CD4-positive, alpha-beta T cell (primary cell): ENCODE data around the gene NDUFS1. TPM values are rescaled to one million over a fixed set of nuclear protein-coding genes. Genes with fewer than 3 reads are reported as not detected.

Experiments
- ATAC-seq: fragments of 200-7000 bp; cut with Tn5 transposase; one replicate; pipeline ENCODE4 v1.10.0; 2022; ENCODE audit warnings: mild to moderate bottlenecking; ENCODE audit not compliant: poor library complexity
- CTCF ChIA-PET: fragments of 350-600 bp; sonication (Branson Sonifier 250); formaldehyde crosslinking; loops from one replicate; lab custom pipeline; 2021; ENCODE audit warnings: antibody characterized with exemption, inconsistent platforms; lab: Charles Lee
- POLR2A ChIA-PET: fragments of 350-600 bp; sonication (Branson Sonifier 250); formaldehyde crosslinking; loops from one replicate; lab custom pipeline; 2021; ENCODE audit warnings: antibody characterized with exemption, inconsistent platforms; lab: Charles Lee
- DNase-seq, 14 experiments: peaks; one replicate each; pipeline ENCODE4 v3.0.0-alpha.2; 2013 to 2020; ENCODE audit warnings: mixed read lengths in 2 of 14
- H3K27ac ChIP-seq, 2 donors: one replicate each; pipeline versions ENCODE4 v1.5.1 to v1.7.0; 2013; ENCODE audit warnings: low read length in 2 of 2, low read depth in 1 of 2, mild to moderate bottlenecking in 1 of 2
- H3K27me3 ChIP-seq, 2 experiments: 1 replicate in 1 of 2; 2 replicates in 1 of 2; pipeline versions ENCODE4 v1.6.1 to v1.7.0; 2013; ENCODE audit warnings: low read length in 2 of 2, control low read depth in 1 of 2, mild to moderate bottlenecking in 1 of 2, moderate library complexity in 1 of 2; ENCODE audit not compliant: insufficient read depth in 2 of 2, control insufficient read depth in 1 of 2
- H3K36me3 ChIP-seq: one replicate; pipeline ENCODE4 v1.6.1; 2013; ENCODE audit warnings: low read length, control low read depth; ENCODE audit not compliant: insufficient read depth
- H3K4me1 ChIP-seq: one replicate; pipeline ENCODE4 v1.6.1; 2013; ENCODE audit warnings: low read length, control low read depth; ENCODE audit not compliant: insufficient read depth
- H3K4me3 ChIP-seq: one replicate; pipeline ENCODE4 v1.5.1; 2013; ENCODE audit warnings: mild to moderate bottlenecking, low read length, moderate library complexity
- H3K9me3 ChIP-seq, 2 experiments: 1 replicate in 1 of 2; 2 replicates in 1 of 2; pipeline versions ENCODE4 v1.6.1 to v1.7.0; 2013; ENCODE audit warnings: low read length in 2 of 2, mild to moderate bottlenecking in 2 of 2, control low read depth in 1 of 2, moderate library complexity in 1 of 2; ENCODE audit not compliant: control insufficient read depth in 1 of 2, insufficient read depth in 1 of 2
- H3K27ac Mint-ChIP-seq: one replicate; pipeline ENCODE4 v1.8.0; 2020; ENCODE audit warnings: mixed read lengths
- H3K27me3 Mint-ChIP-seq: one replicate; pipeline ENCODE4 v1.8.0; 2021; ENCODE audit warnings: mixed read lengths
- H3K36me3 Mint-ChIP-seq: one replicate; pipeline ENCODE4 v1.8.0; 2021; ENCODE audit warnings: low read depth, mixed read lengths
- H3K4me1 Mint-ChIP-seq: one replicate; pipeline ENCODE4 v1.8.0; 2021; ENCODE audit warnings: low read depth, mixed read lengths
- H3K4me3 Mint-ChIP-seq: one replicate; pipeline ENCODE4 v1.8.0; 2020; ENCODE audit warnings: mild to moderate bottlenecking, mixed read lengths
- H3K9me3 Mint-ChIP-seq: one replicate; pipeline ENCODE4 v1.8.0; 2020; ENCODE audit warnings: mixed read lengths
- CTCF ChIP-seq: fragments of 200-600 bp; IDR thresholded peaks from one replicate; pipeline ENCODE4 v1.8.0; 2022; ENCODE audit warnings: antibody characterized with exemption, mild to moderate bottlenecking
- intact Hi-C, 2 experiments: fragments of 100-400 bp; cut with DNase I in 1 of 2; cut with micrococcal nuclease in 1 of 2; formaldehyde crosslinking; loops; one replicate each; pipeline versions ENCODE4 v1.15.1 to v1.9.0; 2023 to 2025; cut with DNase I, micrococcal nuclease
- total RNA-seq, 174 experiments: library from RNA in 2 of 174; stranded (reverse) in 2 of 174; gene quantifications; one replicate each; pipeline ENCODE4 v1.2.3 and lab custom pipeline; 2021 to 2026

Gene NDUFS1
- total RNA-seq, 2 experiments from 2014 or later: 33.4 to 34.3 TPM

GRCh38 chr2:206149330-206149729 lies 9.9 kb downstream of the NDUFS1 start:
- ChIA-PET POLR2A (no interaction called here), CTCF (no interaction called here)
- Mint-ChIP-seq H3K27me3 (no peaks in the 10 kb centered on the region), H3K27ac (no peak overlapping the region), H3K4me1 (peaks cover 21% of the 10 kb centered on the region), H3K4me3 (no peak overlapping the region), H3K9me3 (no peaks in the 10 kb centered on the region), H3K36me3 (peaks cover 80% of the 10 kb centered on the region)
- Histone ChIP-seq H3K27ac (no peak overlapping the region), H3K27me3 (no peaks in the 10 kb centered on the region), H3K4me3 (no peak overlapping the region), H3K4me1 (peaks cover 4% of the 10 kb centered on the region), H3K36me3 (peaks cover 79% of the 10 kb centered on the region), H3K9me3 (no peaks in the 10 kb centered on the region)
- ATAC-seq (no peak), DNase-seq (no peak)
- intact Hi-C loops: no loop called here
- no peak for TF ChIP-seq CTCF

DNA sequence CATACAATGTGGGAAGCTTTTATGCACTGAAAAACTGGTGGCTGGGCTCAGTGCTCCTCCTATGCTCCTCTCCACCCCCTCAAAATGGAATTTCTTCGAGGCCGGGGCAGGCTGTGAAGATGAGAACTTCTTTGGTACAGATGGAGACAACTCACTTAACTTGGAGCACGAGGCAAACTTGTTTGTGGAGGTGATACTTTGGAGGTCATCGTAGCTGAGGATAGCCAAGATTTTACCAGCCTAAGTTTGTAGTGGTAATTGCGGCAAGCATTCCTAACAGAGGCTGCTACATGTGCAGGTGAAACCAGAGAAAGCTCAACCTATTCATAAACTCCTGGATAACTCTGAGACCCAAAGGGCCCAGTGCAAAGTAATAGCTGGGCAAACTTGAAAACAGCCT lies 13.6 kb downstream of the NDUFS1 start:
- Mint-ChIP-seq H3K4me1 (peaks cover 4% of the 10 kb centered on the region), H3K4me3 (no peak overlapping the region), H3K9me3 (no peaks in the 10 kb centered on the region), H3K27ac (no peak overlapping the region), H3K27me3 (no peaks in the 10 kb centered on the region), H3K36me3 (peaks cover 91% of the 10 kb centered on the region)
- Histone ChIP-seq H3K4me1 (no peaks in the 10 kb centered on the region), H3K36me3 (peaks cover 96% of the 10 kb centered on the region), H3K4me3 (no peak overlapping the region), H3K27me3 (no peaks in the 10 kb centered on the region), H3K27ac (no peak overlapping the region), H3K9me3 (no peaks in the 10 kb centered on the region)
- intact Hi-C loops: no loop called here
- no peak for ATAC-seq
- ChIA-PET POLR2A (interaction anchor here (0.9 kb wide), 1 partner anchor 57 kb away, joined by 3 read pairs; no protein-coding TSS in a partner anchor), CTCF (interaction anchor here (1.3 kb wide), 1 partner anchor 17 kb away, joined by 3 read pairs; no protein-coding TSS in a partner anchor)
- no peak for TF ChIP-seq CTCF
- DNase-seq: no peak

- no peak for DNase-seq
- H3K4me1 Mint-ChIP-seq: no peaks in the 10 kb centered on the region
- peaks cover 90% of the 10 kb centered on the region for H3K36me3 Mint-ChIP-seq
- no peak for ATAC-seq
- no peak for TF ChIP-seq CTCF
- intact Hi-C loops: no loop called here
- H3K27me3 ChIP-seq: no peaks in the 10 kb centered on the region
- H3K36me3 ChIP-seq: peaks cover 94% of the 10 kb centered on the region
- no peaks in the 10 kb centered on the region for H3K27me3 Mint-ChIP-seq
- CTCF ChIA-PET: interaction anchor here (1.3 kb wide), 1 partner anchor 14 kb away, joined by 3 read pairs; no protein-coding TSS in a partner anchor
- H3K27ac Mint-ChIP-seq: no peak overlapping the region
- no peak overlapping the region for H3K4me3 ChIP-seq
- POLR2A ChIA-PET: no interaction called here
- no peak overlapping the region for H3K4me3 Mint-ChIP-seq
- H3K9me3 ChIP-seq: no peaks in the 10 kb centered on the region
- no peak overlapping the region for H3K27ac ChIP-seq
- H3K9me3 Mint-ChIP-seq: no peaks in the 10 kb centered on the region
- no peaks in the 10 kb centered on the region for H3K4me1 ChIP-seq
Measured at GRCh38 chr2:206144383-206144782, 14.9 kb downstream of the NDUFS1 start.
